OCI-M2 (cell line): ENCODE measurements around the gene ACBD3.

ENCODE experiments used
- DNase-seq: peaks from one replicate; lab custom pipeline; 2025; ENCODE audit not compliant: unreplicated experiment; lab: John Stamatoyannopoulos, UW

ACBD3 gene

GRCh38 chr1:226112626-226113025 lies 73.9 kb downstream of the ACBD3 start:
- DNase-seq, result no peak

DNA sequence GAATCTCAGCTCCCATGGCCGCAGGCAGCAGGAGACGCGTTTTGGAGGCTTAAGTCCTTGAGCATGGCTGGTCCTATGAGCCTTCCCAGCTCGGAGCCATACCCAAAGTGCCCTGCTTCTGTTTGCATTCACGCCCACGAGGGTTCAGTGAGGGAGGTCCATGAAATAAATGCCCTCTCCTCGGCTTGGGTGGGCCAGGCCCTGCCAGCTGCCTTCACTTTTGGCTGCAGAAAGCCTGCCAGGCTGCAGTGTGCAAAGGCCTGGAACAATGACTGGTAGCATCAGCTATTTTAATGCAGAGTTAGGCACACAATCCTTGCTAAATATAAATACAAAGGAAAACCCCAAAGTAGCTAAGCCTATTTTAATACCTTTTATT lies 74.7 kb downstream of the ACBD3 start:
- DNase-seq, result no peak

GRCh38 chr1:226111098-226111882 lies 75.3 kb downstream of the ACBD3 start:
- DNase-seq, result peak; percentile 43

DNA sequence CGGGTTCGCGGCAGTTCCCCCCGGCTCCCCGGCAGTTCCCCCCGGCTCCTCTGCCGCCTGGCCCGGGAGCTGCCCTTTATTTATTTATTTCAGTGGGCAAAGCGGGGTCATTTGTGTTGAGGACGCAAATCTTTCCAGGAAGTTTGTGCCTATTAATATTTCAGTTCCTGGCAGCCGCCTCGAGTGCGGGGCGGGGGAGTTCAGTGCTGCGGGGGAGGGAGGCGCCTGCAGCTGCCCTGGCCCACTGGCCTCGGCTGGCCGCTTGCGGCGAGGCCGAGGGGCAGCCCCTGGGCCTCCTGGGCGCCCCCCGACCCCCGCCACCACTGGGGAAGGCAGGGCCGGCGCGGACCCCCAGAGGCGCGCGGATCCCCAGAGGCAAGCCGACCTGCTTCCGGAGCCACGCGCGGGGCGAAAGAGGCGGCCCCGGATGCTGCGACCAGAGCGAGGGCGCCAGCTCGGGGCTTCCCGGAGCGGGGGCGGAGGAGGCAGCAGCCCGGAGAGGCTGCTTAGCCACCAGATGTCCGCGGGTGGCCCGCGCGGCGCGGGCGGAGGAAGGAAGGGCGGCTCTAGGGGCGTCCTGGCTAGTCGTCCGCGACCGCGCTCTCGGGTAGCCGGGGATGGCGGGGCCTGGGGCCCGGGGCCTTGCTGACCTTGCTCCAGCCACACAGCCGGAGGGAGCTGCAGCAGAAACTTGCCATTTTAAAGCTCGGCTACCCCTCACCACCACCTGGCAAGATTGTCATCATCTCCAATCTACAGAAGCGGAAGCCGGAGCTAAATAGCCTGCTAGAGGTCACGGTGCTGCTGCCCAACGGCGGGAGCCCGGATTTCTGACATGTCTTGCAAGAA lies 76.1 kb downstream of the ACBD3 start:
- no peak for DNase-seq

DNA sequence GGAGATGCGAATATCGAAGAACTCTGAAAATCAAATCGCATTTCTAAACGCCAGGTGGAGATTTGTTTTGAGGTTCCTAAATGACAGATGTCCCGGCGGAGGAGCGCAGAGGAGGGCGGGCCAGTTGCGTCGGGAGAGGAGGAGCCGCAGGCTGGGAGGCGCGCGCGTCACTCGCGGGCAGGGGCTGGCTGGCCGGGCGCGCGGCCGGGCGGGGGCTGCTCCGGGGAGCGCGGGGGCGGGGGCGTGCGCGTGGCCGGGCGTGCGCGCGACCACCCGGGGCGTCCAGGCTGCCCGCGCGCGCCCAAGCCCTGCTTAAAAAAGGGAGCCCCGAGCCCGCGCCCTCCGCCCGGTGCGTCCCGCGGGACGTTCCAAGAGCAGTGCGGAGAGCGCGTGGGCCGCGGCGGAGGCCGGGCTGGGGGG lies 76.7 kb downstream of the ACBD3 start:
- no peak for DNase-seq

DNA sequence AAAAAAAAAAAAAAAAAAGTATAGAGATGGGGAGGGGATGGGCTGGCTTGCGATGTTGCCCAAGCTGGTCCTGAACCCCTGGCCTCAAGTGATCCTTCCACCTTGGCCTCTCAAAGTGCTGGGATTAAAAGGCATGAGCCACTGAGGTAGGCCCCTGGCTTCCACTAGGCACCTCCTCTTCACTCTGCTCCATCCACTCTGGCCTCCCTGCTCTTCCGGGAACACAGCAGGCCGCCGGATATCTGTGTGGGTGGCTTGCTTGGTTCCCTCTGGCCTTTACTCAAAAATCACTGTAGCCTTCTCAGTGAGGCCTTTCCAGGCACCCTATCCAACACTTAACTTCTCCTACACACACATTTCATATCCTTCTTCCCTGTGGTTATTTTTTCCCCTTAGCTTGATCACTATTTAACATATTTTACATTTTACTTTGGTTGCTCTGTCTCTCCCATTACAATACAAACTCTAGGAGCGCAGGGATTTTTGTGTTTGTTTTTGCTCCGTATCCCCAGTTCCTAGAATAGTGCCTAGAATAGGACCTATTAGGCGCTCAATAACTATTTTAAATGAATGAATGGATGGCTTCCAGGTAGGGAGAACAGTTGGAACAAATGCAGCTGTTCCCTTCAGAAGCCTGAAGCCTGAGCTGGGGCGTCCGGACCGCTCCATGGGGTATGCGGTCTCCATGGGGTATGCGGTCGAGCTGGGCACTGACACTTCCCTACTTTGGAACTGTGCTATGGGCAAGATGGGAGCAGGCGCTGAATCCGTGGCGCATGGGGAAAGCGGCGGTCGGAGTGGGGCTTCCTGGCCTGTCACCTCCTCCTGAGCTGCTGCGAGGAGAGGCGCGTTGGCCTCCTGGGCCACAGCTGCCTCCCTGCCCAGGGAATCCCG lies 77.4 kb downstream of the ACBD3 start:
- no peak for DNase-seq

DNA sequence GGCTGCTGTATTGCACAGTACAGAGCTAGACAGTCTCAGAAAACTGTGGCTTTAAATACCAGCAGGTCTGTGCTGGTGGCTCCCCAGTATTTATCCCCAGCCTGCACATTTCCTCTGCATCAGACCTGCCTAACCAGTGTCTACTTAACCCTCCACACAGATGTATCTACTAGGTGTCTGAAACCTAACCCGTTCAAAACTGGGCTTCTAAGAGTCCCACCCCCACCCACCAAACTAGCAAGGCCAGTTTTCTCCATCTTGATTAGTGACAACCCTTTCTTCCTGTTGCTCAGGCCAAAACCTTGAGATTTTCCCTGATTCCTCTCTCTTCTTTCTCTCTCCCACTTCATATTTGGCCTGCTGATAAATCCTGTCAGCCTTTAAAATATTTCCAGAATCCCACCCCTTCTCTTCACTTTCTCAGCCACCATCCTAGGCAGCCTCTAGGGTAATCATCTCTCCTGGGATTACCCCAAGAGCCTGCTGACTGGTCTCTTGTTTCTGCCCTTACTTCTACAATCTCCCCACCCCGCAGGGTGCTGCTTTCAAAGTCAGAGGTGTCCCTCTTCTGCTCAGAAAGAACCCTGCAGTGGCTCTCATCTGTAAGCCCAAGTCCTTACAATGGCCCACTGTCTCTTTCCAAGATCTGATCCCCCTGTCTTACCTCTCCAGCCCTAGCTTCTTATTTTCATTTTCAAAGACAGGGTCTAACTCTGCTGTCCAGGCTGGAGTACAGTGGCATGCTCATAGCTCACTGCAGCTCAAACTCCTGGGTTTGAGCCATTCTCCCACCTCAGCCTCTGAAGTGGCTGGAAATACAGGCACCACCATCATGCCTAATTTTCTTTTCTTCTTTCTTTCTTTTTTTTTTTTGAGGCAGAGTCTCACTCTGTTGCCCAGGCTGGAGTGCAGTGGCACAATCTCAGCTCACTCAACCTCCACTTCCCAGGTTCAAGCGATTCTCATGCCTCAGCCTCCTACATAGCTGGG lies 78.8 kb downstream of the ACBD3 start:
- DNase-seq, result no peak

- no peak for DNase-seq
These were observed 81.8 kb downstream of the ACBD3 start for GRCh38 chr1:226104671-226105121.

DNA sequence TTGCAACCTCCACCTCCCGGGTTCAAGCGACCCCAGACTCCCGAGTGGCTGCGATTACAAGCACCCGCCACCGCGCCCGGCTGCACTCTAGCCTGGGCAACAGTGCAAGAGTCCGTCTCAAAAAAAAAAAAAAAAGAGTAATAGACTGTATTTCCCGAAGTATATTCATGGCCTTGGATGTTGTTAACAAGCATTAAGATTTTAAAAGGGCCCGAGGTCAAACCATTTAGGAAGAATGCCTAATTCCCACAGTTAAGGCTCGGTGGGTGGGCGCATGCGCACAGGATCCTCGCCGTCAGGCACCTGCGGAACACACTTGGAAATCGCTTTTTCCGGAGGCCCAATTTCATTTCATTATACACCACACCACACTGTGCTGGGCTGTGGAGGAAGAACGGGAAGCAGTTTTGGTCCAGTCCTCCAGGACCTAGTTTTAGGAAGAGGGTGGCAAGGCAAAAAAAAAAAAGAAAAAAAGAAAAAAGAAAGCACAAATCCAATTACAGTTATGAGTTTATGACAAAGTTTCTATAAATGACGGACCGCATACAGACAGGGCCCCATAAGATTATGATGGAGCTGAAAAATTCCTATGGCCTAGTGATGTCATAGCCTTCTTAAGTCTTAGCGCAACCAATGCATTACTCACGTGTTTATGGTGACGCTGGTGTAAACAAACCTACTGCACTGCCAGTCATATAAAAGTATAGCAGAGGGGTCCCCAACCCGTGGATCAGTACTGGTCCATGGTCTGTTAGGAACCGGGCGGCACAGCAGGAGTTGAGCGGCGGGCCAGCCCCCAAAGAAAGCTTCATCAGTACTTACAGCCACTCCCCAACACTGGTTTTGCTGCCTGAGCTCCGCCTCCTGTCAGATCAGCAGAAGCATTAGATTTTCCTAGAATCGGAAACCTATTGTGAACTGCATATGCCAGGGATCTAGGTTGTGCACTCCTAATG lies 85.8 kb downstream of the ACBD3 start:
- DNase-seq, result no peak

DNA sequence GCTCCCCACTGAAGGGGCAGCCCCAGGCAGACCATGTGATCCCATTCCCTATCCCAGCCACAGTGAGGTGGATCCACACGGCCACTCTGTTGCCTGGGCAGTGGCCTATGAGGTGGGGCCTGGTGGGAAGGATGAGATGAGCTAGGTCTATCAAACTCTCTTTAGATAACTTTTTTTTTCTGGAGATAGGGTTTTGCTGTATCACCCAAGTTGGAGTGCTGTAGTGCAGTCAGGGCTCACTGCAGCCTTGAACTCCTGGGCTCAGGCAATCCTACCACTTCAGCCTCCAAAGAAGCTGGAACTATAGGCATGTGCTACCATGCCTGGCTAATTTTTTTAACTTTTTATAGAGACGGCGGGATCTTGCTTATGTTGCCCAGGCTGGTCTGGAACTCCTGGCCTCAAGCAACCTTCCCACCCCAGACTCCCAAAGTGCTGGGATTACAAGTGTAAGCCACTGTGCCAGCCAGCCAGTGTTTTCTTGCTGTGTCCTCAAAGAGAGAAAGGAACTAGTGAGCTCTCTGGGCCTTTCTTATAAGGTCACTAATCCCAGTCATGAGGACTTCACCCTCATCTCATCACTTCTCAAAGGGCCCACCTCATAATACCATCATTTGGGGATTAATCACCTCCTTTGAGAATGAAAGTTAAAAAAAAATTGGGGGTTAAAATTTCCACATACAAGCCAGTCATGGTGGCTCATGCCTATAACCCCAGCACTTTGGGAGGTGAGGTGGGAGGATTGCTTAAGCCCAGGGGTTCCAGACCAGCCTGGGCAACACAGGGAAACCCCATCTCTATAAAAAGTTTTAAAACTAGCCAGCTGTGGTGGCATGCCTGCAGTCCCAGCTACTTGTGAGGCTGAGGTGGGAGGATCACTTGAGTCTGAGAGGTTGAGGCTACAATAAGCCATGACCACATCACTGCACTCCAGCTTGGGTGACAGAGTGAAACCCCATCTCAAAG lies 87.4 kb downstream of the ACBD3 start:
- no peak for DNase-seq

DNA sequence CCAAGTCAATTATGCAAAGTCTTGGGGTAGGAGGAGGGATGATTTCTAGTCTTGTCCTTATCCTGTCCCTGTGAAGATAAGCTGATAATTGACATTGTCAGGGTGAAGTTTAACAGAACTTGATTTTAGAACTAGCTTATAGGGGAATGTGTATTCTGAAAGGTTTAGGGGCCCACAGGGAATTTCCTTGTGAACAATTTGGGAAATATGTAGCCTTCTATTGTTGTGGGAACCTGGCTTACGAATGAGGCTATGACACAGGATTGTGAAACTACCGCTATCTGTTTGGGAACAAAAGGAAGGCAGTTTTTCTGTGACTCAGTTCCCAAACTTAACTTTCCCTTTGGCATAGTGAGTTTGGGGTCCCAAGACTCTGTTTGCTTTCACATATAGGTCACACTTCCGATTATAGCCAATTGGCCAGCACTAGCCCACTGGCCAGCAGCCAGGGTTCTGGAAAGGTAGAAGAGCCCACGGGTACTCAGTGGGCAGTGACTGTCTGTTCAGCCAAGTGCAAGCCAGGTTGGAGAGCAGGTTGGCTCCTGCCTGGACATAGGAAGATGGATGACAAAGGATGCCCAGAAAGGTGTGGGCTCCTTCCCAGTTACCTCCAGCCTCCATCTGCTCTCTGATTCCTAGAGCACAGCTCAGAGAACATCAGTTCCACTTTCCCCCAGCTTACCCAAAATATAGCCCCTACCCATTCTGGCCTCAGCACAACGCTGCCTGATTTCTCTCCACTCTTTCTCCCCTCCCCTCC lies 88.5 kb downstream of the ACBD3 start:
- DNase-seq, result no peak

DNA sequence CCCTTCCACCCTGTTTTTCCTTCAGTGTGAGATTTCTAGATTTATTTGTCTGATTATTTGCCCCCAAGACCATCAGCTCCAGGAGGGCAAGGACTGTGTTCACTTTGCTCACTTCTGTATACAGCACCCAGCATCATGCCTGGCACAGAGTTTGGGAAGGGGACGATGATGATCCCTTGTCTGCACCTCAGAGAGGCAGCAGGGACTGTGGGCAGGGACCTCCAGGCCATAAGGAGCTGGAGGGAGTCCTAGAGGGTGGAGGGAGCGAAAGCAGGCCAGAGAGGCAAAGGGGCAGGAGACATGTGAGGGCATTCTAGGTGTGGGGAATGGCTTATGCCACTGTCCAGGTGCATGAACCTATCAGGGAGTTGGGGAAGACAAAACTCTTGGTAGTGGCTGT lies 91.3 kb downstream of the ACBD3 start:
- DNase-seq, result no peak
